Measurements from ENCODE around the gene LIPI. TPM values are rescaled to one million over a fixed set of nuclear protein-coding genes. Genes with fewer than 3 reads are reported as not detected.
"Not testable (repeated sequence)": the region's sequence is repeated elsewhere in the genome, so short reads cannot be mapped to it uniquely, and the experiment has no call there.

Gene LIPI
- total RNA-seq, 2 experiments from 2014 or later: not detected

DNA sequence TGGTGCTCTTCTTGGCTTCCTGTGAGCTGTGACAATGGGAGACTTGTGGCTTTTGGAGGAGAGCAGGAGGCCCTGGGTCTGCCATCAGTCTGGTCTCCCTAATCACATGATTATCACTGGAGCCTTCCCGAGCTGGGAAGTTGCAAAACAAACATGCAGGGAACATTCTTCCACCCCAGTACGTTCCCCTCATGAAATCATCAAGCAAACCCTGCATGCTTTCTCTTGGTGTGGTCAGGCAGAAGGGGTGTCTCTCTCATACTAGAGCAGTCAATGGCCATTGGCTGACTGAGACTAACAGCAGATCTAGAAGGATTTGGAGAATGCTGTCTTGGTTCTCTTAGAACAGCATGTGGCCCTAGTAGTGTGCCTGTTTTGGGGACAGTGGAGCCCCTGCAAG lies 111.2 kb downstream of the LIPI start:
- ATAC-seq (ENCODE audit: low read depth): no peak

DNA sequence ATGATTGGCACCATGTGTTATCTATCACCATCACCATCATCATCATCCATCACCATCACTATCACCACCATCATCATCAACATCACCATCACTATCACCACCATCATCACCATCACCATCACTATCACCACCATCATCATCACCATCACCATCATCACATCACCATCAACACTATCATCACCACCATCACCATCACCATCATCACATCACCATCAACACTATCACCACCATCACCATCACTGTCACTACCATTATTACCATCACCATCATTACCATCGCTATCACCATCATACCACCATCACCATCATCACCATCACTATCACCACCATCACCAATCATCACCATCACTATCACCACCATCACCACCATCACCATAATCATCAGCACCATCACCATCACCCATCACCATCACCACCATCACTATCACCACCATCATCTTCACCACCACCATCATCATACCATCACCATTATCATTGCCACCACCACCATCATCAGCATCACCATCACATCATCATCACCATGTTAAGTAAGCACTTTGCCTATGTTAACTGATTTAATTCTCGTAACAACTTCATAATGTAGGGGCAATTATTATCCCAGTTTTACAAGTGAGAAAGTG lies 112.8 kb downstream of the LIPI start:
- H3K27me3 Mint-ChIP-seq: no peaks in the 10 kb centered on the region
- no peak overlapping the region for H3K27ac Mint-ChIP-seq
- H3K36me3 Mint-ChIP-seq: peaks cover 11% of the 10 kb centered on the region
- ATAC-seq (ENCODE audit: low read depth) (no peak), DNase-seq (no peak)
- no peaks in the 10 kb centered on the region for H3K4me1 Mint-ChIP-seq
- H3K4me3 Mint-ChIP-seq: no peak overlapping the region
- H3K9me3 Mint-ChIP-seq: peaks cover 6% of the 10 kb centered on the region
- POLR2A ChIA-PET: no interaction called here

More for the DNA sequence above, 111.2 kb downstream of the LIPI start:
- H3K9me3 Mint-ChIP-seq: peaks cover 6% of the 10 kb centered on the region
- H3K4me1 Mint-ChIP-seq: no peaks in the 10 kb centered on the region
- peaks cover 14% of the 10 kb centered on the region for H3K36me3 Mint-ChIP-seq
- no peaks in the 10 kb centered on the region for H3K27me3 Mint-ChIP-seq
- DNase-seq: no peak
- no peak overlapping the region for H3K4me3 Mint-ChIP-seq
- no peak overlapping the region for H3K27ac Mint-ChIP-seq
- POLR2A ChIA-PET: no interaction called here

DNA sequence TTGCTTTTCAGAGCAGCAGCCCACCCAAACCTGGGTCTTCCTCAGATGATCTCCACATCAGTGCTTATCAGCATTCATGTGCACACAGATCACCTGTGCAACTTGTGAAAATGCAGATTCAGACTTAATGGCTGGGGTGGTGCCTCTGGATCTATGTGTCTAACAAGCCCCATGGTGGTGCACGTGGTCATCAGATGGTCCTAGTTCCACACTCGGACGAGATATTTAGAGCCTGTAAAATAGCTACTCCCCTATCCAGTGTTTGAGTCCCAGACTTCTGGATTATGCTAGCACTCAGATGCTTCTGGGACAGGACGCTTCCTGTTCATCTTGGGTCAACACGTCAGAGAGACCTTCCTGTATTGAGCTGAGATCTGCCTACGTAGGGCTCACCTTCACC lies 114.2 kb downstream of the LIPI start:
- H3K27ac Mint-ChIP-seq: no peak overlapping the region
- no peaks in the 10 kb centered on the region for H3K27me3 Mint-ChIP-seq
- DNase-seq: no peak
- H3K4me1 Mint-ChIP-seq: peaks cover under 1% of the 10 kb centered on the region
- H3K4me3 Mint-ChIP-seq: no peak overlapping the region
- POLR2A ChIA-PET: no interaction called here
- H3K9me3 Mint-ChIP-seq: peaks cover 6% of the 10 kb centered on the region
- H3K36me3 Mint-ChIP-seq: peaks cover 12% of the 10 kb centered on the region
- ATAC-seq (ENCODE audit: low read depth): no peak

- Mint-ChIP-seq H3K9me3 (peaks cover 6% of the 10 kb centered on the region), H3K27ac (no peak overlapping the region), H3K36me3 (peaks cover 15% of the 10 kb centered on the region), H3K4me1 (peaks cover 3% of the 10 kb centered on the region), H3K27me3 (no peaks in the 10 kb centered on the region), H3K4me3 (no peak overlapping the region)
- DNase-seq (no peak), ATAC-seq (ENCODE audit: low read depth) (no peak)
- POLR2A ChIA-PET: no interaction called here
These were observed 114.6 kb downstream of the LIPI start for GRCh38 chr21:14096172-14096571.

- DNase-seq: no peak
- H3K27ac Mint-ChIP-seq: no peak overlapping the region
- H3K9me3 Mint-ChIP-seq: peaks cover 6% of the 10 kb centered on the region
- no peak overlapping the region for H3K4me3 Mint-ChIP-seq
- POLR2A ChIA-PET: no interaction called here
- H3K4me1 Mint-ChIP-seq: peaks cover 3% of the 10 kb centered on the region
- no peak for ATAC-seq (ENCODE audit: low read depth)
- no peaks in the 10 kb centered on the region for H3K27me3 Mint-ChIP-seq
- H3K36me3 Mint-ChIP-seq: peaks cover 19% of the 10 kb centered on the region
These were observed 115.7 kb downstream of the LIPI start for GRCh38 chr21:14095056-14095455.

GRCh38 chr21:14092834-14093560 lies 117.8 kb downstream of the LIPI start:
- H3K4me3 Mint-ChIP-seq: no peak overlapping the region
- H3K27me3 Mint-ChIP-seq: no peaks in the 10 kb centered on the region
- POLR2A ChIA-PET: no interaction called here
- peaks cover 32% of the 10 kb centered on the region for H3K36me3 Mint-ChIP-seq
- H3K27ac Mint-ChIP-seq: no peak overlapping the region
- ATAC-seq (ENCODE audit: low read depth) (no peak), DNase-seq (no peak)
- peaks cover 4% of the 10 kb centered on the region for H3K4me1 Mint-ChIP-seq
- peaks cover 5% of the 10 kb centered on the region for H3K9me3 Mint-ChIP-seq

DNA sequence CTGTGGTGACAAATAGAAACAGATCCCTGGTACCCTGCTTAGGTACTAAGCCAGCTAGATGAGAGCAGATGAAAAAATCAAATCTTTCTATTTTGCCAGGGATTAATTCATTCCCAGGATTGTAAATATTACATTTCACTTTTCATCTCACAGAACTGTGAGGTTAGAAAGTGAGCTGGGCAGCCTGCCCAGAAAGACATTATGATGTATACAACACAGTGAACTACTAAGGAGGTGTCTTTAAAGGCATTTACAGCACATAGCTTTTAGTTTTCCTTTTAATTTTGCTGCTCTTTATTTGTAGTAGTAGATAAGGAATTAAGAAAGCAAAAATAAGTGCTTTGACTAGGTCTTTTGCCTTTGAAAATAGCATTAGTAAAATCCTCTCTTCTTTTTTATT lies 120.6 kb downstream of the LIPI start:
- peaks cover 32% of the 10 kb centered on the region for H3K36me3 Mint-ChIP-seq

DNA sequence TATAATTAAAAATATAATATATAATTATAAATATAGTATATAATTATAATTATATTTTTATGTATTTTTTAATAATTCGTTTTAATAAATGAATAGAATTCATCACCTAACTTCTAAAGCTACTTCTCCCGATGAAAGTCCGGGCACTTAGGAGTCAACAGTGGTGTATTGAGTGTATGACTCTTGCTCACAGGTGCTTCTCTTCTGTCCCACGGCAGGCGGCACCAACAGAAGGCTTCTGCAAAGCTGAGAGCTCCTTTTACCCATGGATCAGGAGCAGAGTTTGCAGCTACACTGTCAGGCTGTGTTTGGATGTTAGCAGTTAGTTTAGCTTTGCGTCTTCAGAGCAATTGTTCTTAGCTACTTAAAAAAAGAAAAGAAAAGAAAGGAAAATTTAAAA lies 122.4 kb downstream of the LIPI start:
- Mint-ChIP-seq H3K4me3 (no peak overlapping the region), H3K4me1 (peaks cover 4% of the 10 kb centered on the region), H3K27ac (no peak overlapping the region), H3K36me3 (peaks cover 36% of the 10 kb centered on the region), H3K9me3 (peaks cover 2% of the 10 kb centered on the region), H3K27me3 (no peaks in the 10 kb centered on the region)
- POLR2A ChIA-PET: no interaction called here
- ATAC-seq (ENCODE audit: low read depth): no peak
- no peak for DNase-seq

More for the DNA sequence above, 120.6 kb downstream of the LIPI start:
- H3K9me3 Mint-ChIP-seq; DNase-seq; H3K27ac Mint-ChIP-seq; H3K4me3 Mint-ChIP-seq; H3K27me3 Mint-ChIP-seq; ATAC-seq (ENCODE audit: low read depth); H3K4me1 Mint-ChIP-seq; POLR2A ChIA-PET: not testable (repeated sequence)

DNA sequence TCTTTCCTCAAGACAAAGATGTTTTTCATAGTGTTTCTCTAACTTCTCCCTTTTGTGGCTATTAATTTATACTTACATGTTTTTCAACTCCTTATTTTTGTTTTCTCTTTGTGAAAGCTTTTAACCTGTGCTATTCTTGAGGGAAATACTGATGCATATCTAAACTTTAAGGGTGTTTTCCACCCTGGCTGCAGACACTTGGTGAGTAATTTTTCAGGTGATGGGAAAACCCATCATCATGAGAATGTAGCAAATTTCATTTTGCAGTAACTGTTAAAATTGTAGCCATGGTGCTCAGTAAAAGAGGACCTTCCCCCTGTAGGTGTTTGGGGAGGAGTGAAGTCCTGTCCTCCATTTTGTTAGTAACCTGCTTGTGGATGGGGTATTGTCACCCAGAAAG lies 124.2 kb downstream of the LIPI start:
- H3K27me3 Mint-ChIP-seq: no peaks in the 10 kb centered on the region
- no peak for ATAC-seq (ENCODE audit: low read depth)
- peaks cover 35% of the 10 kb centered on the region for H3K36me3 Mint-ChIP-seq
- no peak overlapping the region for H3K4me3 Mint-ChIP-seq
- H3K27ac Mint-ChIP-seq: no peak overlapping the region
- peaks cover 6% of the 10 kb centered on the region for H3K9me3 Mint-ChIP-seq
- no peak for DNase-seq
- POLR2A ChIA-PET: no interaction called here
- H3K4me1 Mint-ChIP-seq: peaks cover 4% of the 10 kb centered on the region

GRCh38 chr21:14084701-14085100 lies 126.1 kb downstream of the LIPI start:
- peaks cover 26% of the 10 kb centered on the region for H3K36me3 Mint-ChIP-seq
- H3K4me3 Mint-ChIP-seq: no peak overlapping the region
- no peak for ATAC-seq (ENCODE audit: low read depth)
- POLR2A ChIA-PET: no interaction called here
- no peaks in the 10 kb centered on the region for H3K27me3 Mint-ChIP-seq
- H3K27ac Mint-ChIP-seq: no peak overlapping the region
- DNase-seq: no peak
- no peaks in the 10 kb centered on the region for H3K4me1 Mint-ChIP-seq
- H3K9me3 Mint-ChIP-seq: peaks cover 8% of the 10 kb centered on the region

DNA sequence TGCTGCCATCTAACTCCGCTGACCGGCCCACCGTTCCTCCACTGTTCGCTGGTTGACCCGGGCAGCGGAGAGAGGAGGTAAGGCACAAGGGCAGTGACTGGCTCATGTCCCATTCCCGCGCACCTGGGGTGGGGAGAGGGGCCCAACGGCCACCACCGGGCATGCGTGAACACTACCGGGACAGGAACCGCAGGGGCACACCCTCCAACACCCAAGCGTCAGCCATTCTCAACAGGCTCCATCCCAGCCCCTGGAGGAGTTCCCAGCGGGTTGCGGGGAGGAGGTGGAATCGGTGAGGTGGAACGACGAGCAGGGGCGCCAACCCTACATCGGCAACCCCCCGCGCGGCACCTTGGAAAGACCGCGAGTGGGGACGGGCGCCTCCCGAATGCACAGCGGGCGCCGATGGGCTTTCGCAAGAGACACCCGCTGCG lies 126.7 kb downstream of the LIPI start:
- H3K4me1 Mint-ChIP-seq: no peaks in the 10 kb centered on the region
- H3K27me3 Mint-ChIP-seq: no peaks in the 10 kb centered on the region
- POLR2A ChIA-PET: no interaction called here
- H3K27ac Mint-ChIP-seq: no peak overlapping the region
- H3K36me3 Mint-ChIP-seq: peaks cover 20% of the 10 kb centered on the region
- DNase-seq: no peak
- H3K9me3 Mint-ChIP-seq: peaks cover 8% of the 10 kb centered on the region
- H3K4me3 Mint-ChIP-seq: no peak overlapping the region
- no peak for ATAC-seq (ENCODE audit: low read depth)

DNA sequence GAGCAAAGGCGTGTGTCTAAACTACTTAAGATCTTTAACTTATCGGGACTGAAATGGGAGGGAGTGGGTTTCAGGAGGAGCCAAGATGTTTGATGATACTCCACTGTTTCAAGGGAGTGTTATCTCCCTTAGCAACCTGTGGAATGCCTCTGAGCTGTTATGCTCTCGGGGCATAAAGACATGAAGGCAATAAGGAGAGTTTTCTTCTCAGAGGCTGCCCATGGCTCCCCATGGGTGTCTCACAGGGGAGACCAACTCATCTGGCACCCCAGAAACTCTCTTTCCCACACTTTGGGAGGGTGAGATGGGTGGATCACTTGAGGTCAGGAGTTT lies 130.0 kb downstream of the LIPI start:
- Mint-ChIP-seq H3K27ac (no peak overlapping the region), H3K36me3 (peaks cover 9% of the 10 kb centered on the region), H3K9me3 (peaks cover 15% of the 10 kb centered on the region), H3K4me3 (no peak overlapping the region), H3K27me3 (no peaks in the 10 kb centered on the region), H3K4me1 (no peaks in the 10 kb centered on the region)
- no peak for DNase-seq
- ATAC-seq (ENCODE audit: low read depth): no peak
- POLR2A ChIA-PET: no interaction called here

DNA sequence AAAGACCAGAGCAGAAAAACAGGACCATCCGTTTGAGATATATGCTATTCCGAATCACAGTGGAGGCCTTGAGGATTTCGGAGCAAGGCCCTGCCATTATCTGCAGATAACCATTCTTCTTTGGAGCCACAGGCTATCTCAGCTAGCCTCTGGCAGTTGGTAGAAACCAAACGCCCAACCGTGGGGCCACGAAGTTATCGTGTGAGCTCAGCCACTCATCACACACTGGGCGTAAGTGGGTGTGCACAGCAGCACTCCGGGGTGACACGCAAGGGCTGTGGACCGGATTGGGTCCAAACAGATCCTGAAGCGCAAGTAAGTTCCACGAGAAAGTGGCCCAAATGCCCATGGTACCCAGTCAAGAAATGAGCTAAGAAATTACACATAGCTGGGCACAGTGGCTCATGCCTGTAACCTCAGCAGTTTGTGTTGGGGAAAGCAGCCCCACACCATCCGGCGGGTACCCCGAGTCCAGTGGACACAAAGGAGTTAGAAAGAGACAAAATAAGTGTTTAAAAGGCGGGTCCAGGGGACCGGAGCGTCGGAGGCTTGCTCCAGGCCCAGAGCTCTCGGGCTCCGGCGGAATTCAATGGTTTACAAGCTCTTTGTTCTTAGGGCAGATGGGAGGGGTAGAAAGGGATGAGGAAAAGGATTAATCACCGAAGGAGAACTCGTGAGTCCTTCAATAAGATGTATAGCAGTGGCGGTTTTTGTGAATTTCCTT lies 130.6 kb downstream of the LIPI start:
- H3K27ac Mint-ChIP-seq: no peak overlapping the region
- no peaks in the 10 kb centered on the region for H3K27me3 Mint-ChIP-seq
- peaks cover 8% of the 10 kb centered on the region for H3K36me3 Mint-ChIP-seq
- ATAC-seq (ENCODE audit: low read depth): no peak
- DNase-seq: no peak
- peaks cover 15% of the 10 kb centered on the region for H3K9me3 Mint-ChIP-seq
- no peak overlapping the region for H3K4me3 Mint-ChIP-seq
- POLR2A ChIA-PET: no interaction called here
- no peaks in the 10 kb centered on the region for H3K4me1 Mint-ChIP-seq

DNA sequence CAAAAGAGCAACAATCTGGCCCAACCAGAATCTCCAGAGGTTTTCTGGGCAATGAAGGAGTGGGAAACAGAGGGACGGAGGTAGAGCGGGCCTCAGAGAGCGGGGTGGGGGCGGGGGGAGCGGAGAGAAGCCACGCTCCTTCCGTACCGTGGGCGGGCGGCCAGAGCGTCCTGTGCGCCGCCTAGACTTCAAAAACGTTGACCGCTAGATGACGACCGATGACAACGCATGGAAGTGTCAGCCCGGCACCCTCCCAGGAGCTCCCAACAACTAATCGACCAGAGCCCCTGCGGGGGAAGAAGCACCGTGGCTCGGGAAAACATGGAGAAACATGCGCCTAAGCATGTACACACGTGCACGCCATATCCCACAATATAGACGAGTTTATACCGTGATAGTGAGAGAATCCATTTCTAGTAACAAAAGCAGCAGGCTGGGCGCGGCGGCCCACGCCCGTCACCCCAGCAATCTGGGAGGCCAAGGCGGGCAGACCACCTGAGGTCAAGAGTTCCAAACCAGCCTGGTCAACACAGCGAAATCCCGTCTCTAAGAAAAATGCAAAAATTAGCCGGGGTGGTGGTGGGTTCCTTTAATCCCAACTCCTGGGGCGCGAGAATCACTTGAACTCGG lies 131.9 kb downstream of the LIPI start:
- ATAC-seq (ENCODE audit: low read depth) (no peak), DNase-seq (no peak)
- Mint-ChIP-seq H3K4me3 (no peak overlapping the region), H3K9me3 (peaks cover 18% of the 10 kb centered on the region), H3K36me3 (peaks cover 7% of the 10 kb centered on the region), H3K4me1 (no peaks in the 10 kb centered on the region), H3K27ac (no peak overlapping the region), H3K27me3 (no peaks in the 10 kb centered on the region)
- POLR2A ChIA-PET: no interaction called here
